K562 (cell line): ENCODE measurements around the gene KCTD17. TPM values are rescaled to one million over a fixed set of nuclear protein-coding genes. Genes with fewer than 3 reads are reported as not detected.

Experiments
- ATAC-seq: fragments of 200-7000 bp; cut with Tn5 transposase; 3 replicates; pipeline ENCODE4 v1.9.1; 2020; ENCODE audit warnings: moderate library complexity
- BruUV-seq: library from RNA; stranded (reverse); fragments of 400-500 nt; replicated peaks from 2 replicates; lab custom pipeline; 2021; lab: Mats Ljungman, UMichigan
- CTCF ChIA-PET: fragments of 300-600 bp; formaldehyde crosslinking; extraction: SDS; loops from one replicate; lab custom pipeline; 2021; ENCODE audit warnings: low intra/inter-chr PET ratio; lab: Yijun Ruan, JAX
- POLR2A ChIA-PET: fragments of 300-600, 350-650 bp; sonication (Branson Sonifier 250); formaldehyde crosslinking; extraction: SDS; loops from one replicate; lab custom pipeline; 2021; ENCODE audit warnings: antibody characterized with exemption, inconsistent platforms; lab: Yijun Ruan, JAX
- DNase-seq, 4 experiments: peaks; one replicate each; pipeline versions ENCODE4 v3.0.0 to v3.0.0-alpha.2; 2011 to 2018; ENCODE audit warnings: low spot score in 3 of 4, mixed read lengths in 3 of 4; ENCODE audit errors: extremely low read depth in 1 of 4
- FAIRE-seq: peaks from 2 replicates; lab custom pipeline; 2011; peaks lifted over from hg19 to GRCh38; lab: Jason Lieb, UNC
- H2AFZ ChIP-seq: 2 replicates; pipeline ENCODE4 v1.6.0; 2011; ENCODE audit warnings: low read depth, low read length, control low read depth, inconsistent platforms
- H3K27ac ChIP-seq: fragments of 200-600 bp; 3 replicates; pipeline ENCODE4 v1.8.0; 2011; ENCODE audit warnings: low read depth, mild to moderate bottlenecking, control low read depth, inconsistent platforms, low read length, moderate library complexity, mixed read lengths; ENCODE audit errors: extremely low read depth
- H3K27me3 ChIP-seq, 2 experiments: fragments of 300-600 bp in 1 of 2; 2 replicates in 1 of 2; 3 replicates in 1 of 2; pipeline versions ENCODE4 v1.6.0 to v1.8.0; 2011; ENCODE audit warnings: inconsistent platforms in 2 of 2, low read length in 2 of 2, mild to moderate bottlenecking in 1 of 2, mixed read lengths in 1 of 2, moderate library complexity in 1 of 2; ENCODE audit not compliant: control insufficient read depth in 2 of 2, insufficient read depth in 2 of 2
- H3K36me3 ChIP-seq: fragments of 300-600 bp; 3 replicates; pipeline ENCODE4 v1.8.0; 2011; ENCODE audit warnings: mild to moderate bottlenecking, low read length, inconsistent platforms; ENCODE audit not compliant: control insufficient read depth, insufficient read depth
- H3K4me1 ChIP-seq, 2 experiments: fragments of 200-600 bp in 1 of 2; replicated peaks in 1 of 2; 2 replicates in 1 of 2; 3 replicates in 1 of 2; pipeline versions ENCODE4 v1.5.1 to v1.8.0; 2011; ENCODE audit warnings: inconsistent platforms in 2 of 2, low read length in 2 of 2, mild to moderate bottlenecking in 1 of 2, mixed read lengths in 1 of 2, moderate library complexity in 1 of 2; ENCODE audit not compliant: control insufficient read depth in 2 of 2, insufficient read depth in 2 of 2
- H3K4me2 ChIP-seq: 2 replicates; pipeline ENCODE4 v1.6.1; 2011; ENCODE audit warnings: low read length, control low read depth, inconsistent platforms, mixed read lengths; ENCODE audit not compliant: insufficient read depth
- H3K4me3 ChIP-seq: fragments of 200-600 bp; sonication (generic), shearing (Covaris generic); 2 replicates; pipeline ENCODE4 v1.5.1; 2016; ENCODE audit warnings: control low read depth, inconsistent platforms
- H3K79me2 ChIP-seq: fragments of 200-600 bp; 3 replicates; pipeline ENCODE4 v1.8.0; 2011; ENCODE audit warnings: low read length, inconsistent platforms; ENCODE audit not compliant: control insufficient read depth, insufficient read depth
- H3K9ac ChIP-seq, 2 experiments: 2 replicates each; pipeline versions ENCODE4 v1.6.0 to v1.6.1; 2011; ENCODE audit warnings: low read depth in 2 of 2, low read length in 2 of 2, control low read depth in 1 of 2, inconsistent platforms in 1 of 2, mild to moderate bottlenecking in 1 of 2, mixed read lengths in 1 of 2; ENCODE audit not compliant: insufficient read depth in 1 of 2
- H3K9me1 ChIP-seq: one replicate; pipeline ENCODE4 v1.6.0; 2011; ENCODE audit warnings: inconsistent platforms, mild to moderate bottlenecking, low read length, moderate library complexity; ENCODE audit not compliant: control insufficient read depth, insufficient read depth
- H3K9me3 ChIP-seq: replicated peaks from 2 replicates; pipeline ENCODE4 v1.5.1; 2011; ENCODE audit warnings: low read depth, low read length, inconsistent platforms; ENCODE audit not compliant: control insufficient read depth, insufficient read depth
- H4K20me1 ChIP-seq: replicated peaks from 2 replicates; pipeline ENCODE4 v1.6.1; 2011; ENCODE audit warnings: low read length, inconsistent platforms, mixed read lengths; ENCODE audit not compliant: control insufficient read depth, insufficient read depth
- BRF1 ChIP-seq: IDR thresholded peaks from 3 replicates; pipeline ENCODE4 v1.6.1; 2011; ENCODE audit warnings: borderline replicate concordance, mild to moderate bottlenecking; ENCODE audit not compliant: insufficient read length; ENCODE audit errors: extremely low read depth
- ETS2 ChIP-seq: IDR thresholded peaks from 2 replicates; pipeline ENCODE4 v1.6.1; 2016; ENCODE audit warnings: borderline replicate concordance, missing genetic modification characterization, mild to moderate bottlenecking, moderate library complexity, missing compliant biosample characterization; ENCODE audit not compliant: poor library complexity, severe bottlenecking
- GABPA ChIP-seq: fragments of 200-800 bp; sonication (Bioruptor generic); conservative IDR thresholded peaks from 2 replicates; pipeline ENCODE4 v1.6.1; 2016; ENCODE audit warnings: low read depth, missing genetic modification characterization, missing compliant biosample characterization
- MEF2D ChIP-seq: conservative IDR thresholded peaks from 2 replicates; pipeline ENCODE4 v1.6.1; 2016; ENCODE audit warnings: low read depth, missing genetic modification characterization, missing compliant biosample characterization
- NUFIP1 ChIP-seq: fragments of 450-650 bp; IDR thresholded peaks from 2 replicates; pipeline ENCODE4 v1.6.1; 2018; ENCODE audit not compliant: partially characterized antibody
- SP1 ChIP-seq: sonication (generic); formaldehyde crosslinking; IDR thresholded peaks from 2 replicates; pipeline ENCODE4 v1.8.1; 2022; ENCODE audit warnings: mild to moderate bottlenecking, missing genetic modification reagents
- ZNF12 ChIP-seq: sonication (generic); formaldehyde crosslinking; IDR thresholded peaks from 2 replicates; pipeline ENCODE4 v1.4.0; 2020; ENCODE audit warnings: mild to moderate bottlenecking, missing genetic modification reagents
- ZNF24 ChIP-seq: fragments of 450-650 bp; IDR thresholded peaks from 2 replicates; pipeline ENCODE4 v1.6.1; 2016
- WGBS: fragments of 100-300 bp; shearing (Covaris generic); methylation state at CpG from one replicate; pipeline ENCODE4 v1.1.6; 2016; ENCODE audit warnings: low coverage, mixed read lengths; ENCODE audit not compliant: insufficient coverage; ENCODE audit errors: missing lambda C conversion rate; 5-methylcytosine and 5-hydroxymethylcytosine counted together
- in situ Hi-C: fragments of 300-500 bp; cut with MboI; formaldehyde crosslinking; loops from 4 replicates; pipeline ENCODE4 v1.15.0; 2018; ENCODE audit warnings: inconsistent platforms, mixed read lengths
- intact Hi-C: fragments of 100-400 bp; cut with micrococcal nuclease; formaldehyde crosslinking; loops from 2 replicates; pipeline ENCODE4 v1.14.2; 2022
- polyA plus RNA-seq, 8 experiments: library from polyadenylated mRNA; depleted of rRNA in 4 of 8; stranded (reverse) in 5 of 8; unstranded in 3 of 8; fragments of >200 nt; fragmentation: Nextera tagmentation in 2 of 8; fragmentation: Illumina TruSeq in 1 of 8; extraction: Ambion mirVana in 2 of 8; extraction: Trizol in 1 of 8; gene quantifications; 2 replicates each; pipeline versions ENCODE4 v1.2.1 to v1.2.3, GENCODE V29; 2011 to 2014; ENCODE audit warnings: inconsistent platforms in 1 of 8, missing spikeins in 1 of 8
- total RNA-seq, 7 experiments: library from RNA; depleted of rRNA in 6 of 7; stranded (reverse); fragments of >200 nt in 6 of 7; fragmentation: Illumina TruSeq in 2 of 7; extraction: Trizol in 2 of 7; gene quantifications; 2 replicates each; pipeline versions ENCODE4 v1.2.1 to v1.2.3, GENCODE V29; 2011 to 2021; ENCODE audit warnings: low replicate concordance in 1 of 7
- TF ChIP-seq, protein P1 (sequence below): fragments of 250-450 bp; sonication (Bioruptor Pico); IDR thresholded peaks from 2 replicates; pipeline ENCODE4 v1.5.0; 2022; ENCODE audit warnings: mild to moderate bottlenecking
- TF ChIP-seq, protein P2 (sequence below): IDR thresholded peaks from 2 replicates; pipeline ENCODE4 v1.6.1; 2011; ENCODE audit warnings: borderline replicate concordance, low read depth, mild to moderate bottlenecking, moderate library complexity, low read length; ENCODE audit not compliant: insufficient read depth, poor library complexity, severe bottlenecking
- TF ChIP-seq, protein P3 (sequence below): fragments of 450-650 bp; formaldehyde crosslinking; IDR thresholded peaks from 2 replicates; pipeline ENCODE4 v1.4.0; 2020; ENCODE audit warnings: mild to moderate bottlenecking, moderate library complexity
- TF ChIP-seq, protein P4 (sequence below): fragments of 150-350 bp; conservative IDR thresholded peaks from 2 replicates; pipeline ENCODE4 v1.6.1; 2014; ENCODE audit warnings: low read length
- TF ChIP-seq, protein P5 (sequence below): sonication (generic); formaldehyde crosslinking; IDR thresholded peaks from 2 replicates; pipeline ENCODE4 v1.8.1; 2022; ENCODE audit warnings: missing genetic modification reagents

The KCTD17 gene
- total and polyA plus RNA-seq, 9 of the 15 experiments (the other 6 are each of a cell fraction or from before 2014, with no cell fraction given), result 0.22 to 0.90 (median 0.49) TPM; not detected in 2

DNA sequence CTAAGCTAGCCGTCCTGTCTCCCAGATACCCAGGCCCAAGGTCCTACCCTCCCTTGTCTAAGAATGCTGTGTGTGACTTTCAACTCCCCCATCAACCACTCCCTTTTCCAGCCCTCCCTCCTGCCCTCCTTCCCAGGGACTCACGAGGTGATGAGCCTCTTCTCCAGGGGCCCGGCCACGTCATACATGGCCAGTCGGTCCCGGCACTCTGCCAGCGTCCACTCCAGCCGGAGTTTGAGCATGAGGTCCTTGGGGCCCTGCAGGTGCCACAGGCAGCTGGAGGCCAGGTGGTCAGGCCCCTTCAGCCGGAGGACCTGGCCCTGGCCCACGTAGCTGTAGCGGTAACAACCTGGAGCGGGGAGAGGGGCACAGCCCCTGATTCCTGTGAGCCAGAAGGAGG, 37.9 kb downstream of the KCTD17 start:
- no TSS peak for BruUV-seq
- Histone ChIP-seq H3K9ac (no peak overlapping the region), H3K79me2 (no peaks in the 10 kb centered on the region), H3K9me3 (no peaks in the 10 kb centered on the region), H3K9me1 (no peaks in the 10 kb centered on the region), H3K27ac (no peak overlapping the region), H3K36me3 (no peaks in the 10 kb centered on the region), H3K27me3 (peaks cover 0 to 12% of the 10 kb centered on the region in 2 experiments; a peak in 2 of 5 replicates), H4K20me1 (no peaks in the 10 kb centered on the region), H3K4me3 (no peak overlapping the region), H3K4me2 (no peak overlapping the region), H3K4me1 (no peaks in the 10 kb centered on the region; a peak in 1 of 5 replicates), H2AFZ (no peak overlapping the region)
- ChIA-PET CTCF (no interaction called here), POLR2A (interaction anchor here (1.5 kb wide), 1 partner anchor 12 kb away, joined by 3 read pairs; no protein-coding TSS in a partner anchor)
- FAIRE-seq (no peak), ATAC-seq (no peak), DNase-seq (peak in 1 of 4 experiments; percentile 12)
- intact Hi-C loops, result no loop called here
- TF ChIP-seq, protein P1, sequence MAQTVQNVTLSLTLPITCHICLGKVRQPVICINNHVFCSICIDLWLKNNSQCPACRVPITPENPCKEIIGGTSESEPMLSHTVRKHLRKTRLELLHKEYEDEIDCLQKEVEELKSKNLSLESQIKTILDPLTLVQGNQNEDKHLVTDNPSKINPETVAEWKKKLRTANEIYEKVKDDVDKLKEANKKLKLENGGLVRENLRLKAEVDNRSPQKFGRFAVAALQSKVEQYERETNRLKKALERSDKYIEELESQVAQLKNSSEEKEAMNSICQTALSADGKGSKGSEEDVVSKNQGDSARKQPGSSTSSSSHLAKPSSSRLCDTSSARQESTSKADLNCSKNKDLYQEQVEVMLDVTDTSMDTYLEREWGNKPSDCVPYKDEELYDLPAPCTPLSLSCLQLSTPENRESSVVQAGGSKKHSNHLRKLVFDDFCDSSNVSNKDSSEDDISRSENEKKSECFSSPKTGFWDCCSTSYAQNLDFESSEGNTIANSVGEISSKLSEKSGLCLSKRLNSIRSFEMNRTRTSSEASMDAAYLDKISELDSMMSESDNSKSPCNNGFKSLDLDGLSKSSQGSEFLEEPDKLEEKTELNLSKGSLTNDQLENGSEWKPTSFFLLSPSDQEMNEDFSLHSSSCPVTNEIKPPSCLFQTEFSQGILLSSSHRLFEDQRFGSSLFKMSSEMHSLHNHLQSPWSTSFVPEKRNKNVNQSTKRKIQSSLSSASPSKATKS (CRISPR knock-in tag), result no peak
- no peak for TF ChIP-seq ZNF24
- no peak for TF ChIP-seq ZNF12
- TF ChIP-seq, protein P2, sequence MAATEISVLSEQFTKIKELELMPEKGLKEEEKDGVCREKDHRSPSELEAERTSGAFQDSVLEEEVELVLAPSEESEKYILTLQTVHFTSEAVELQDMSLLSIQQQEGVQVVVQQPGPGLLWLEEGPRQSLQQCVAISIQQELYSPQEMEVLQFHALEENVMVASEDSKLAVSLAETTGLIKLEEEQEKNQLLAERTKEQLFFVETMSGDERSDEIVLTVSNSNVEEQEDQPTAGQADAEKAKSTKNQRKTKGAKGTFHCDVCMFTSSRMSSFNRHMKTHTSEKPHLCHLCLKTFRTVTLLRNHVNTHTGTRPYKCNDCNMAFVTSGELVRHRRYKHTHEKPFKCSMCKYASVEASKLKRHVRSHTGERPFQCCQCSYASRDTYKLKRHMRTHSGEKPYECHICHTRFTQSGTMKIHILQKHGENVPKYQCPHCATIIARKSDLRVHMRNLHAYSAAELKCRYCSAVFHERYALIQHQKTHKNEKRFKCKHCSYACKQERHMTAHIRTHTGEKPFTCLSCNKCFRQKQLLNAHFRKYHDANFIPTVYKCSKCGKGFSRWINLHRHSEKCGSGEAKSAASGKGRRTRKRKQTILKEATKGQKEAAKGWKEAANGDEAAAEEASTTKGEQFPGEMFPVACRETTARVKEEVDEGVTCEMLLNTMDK, result no peak
- no peak for TF ChIP-seq NUFIP1
- TF ChIP-seq, protein P3, sequence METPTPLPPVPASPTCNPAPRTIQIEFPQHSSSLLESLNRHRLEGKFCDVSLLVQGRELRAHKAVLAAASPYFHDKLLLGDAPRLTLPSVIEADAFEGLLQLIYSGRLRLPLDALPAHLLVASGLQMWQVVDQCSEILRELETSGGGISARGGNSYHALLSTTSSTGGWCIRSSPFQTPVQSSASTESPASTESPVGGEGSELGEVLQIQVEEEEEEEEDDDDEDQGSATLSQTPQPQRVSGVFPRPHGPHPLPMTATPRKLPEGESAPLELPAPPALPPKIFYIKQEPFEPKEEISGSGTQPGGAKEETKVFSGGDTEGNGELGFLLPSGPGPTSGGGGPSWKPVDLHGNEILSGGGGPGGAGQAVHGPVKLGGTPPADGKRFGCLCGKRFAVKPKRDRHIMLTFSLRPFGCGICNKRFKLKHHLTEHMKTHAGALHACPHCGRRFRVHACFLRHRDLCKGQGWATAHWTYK, result no peak
- TF ChIP-seq BRF1, result no peak
- no peak for TF ChIP-seq SP1
- TF ChIP-seq ETS2 (tag), result no peak
- TF ChIP-seq, protein P4, sequence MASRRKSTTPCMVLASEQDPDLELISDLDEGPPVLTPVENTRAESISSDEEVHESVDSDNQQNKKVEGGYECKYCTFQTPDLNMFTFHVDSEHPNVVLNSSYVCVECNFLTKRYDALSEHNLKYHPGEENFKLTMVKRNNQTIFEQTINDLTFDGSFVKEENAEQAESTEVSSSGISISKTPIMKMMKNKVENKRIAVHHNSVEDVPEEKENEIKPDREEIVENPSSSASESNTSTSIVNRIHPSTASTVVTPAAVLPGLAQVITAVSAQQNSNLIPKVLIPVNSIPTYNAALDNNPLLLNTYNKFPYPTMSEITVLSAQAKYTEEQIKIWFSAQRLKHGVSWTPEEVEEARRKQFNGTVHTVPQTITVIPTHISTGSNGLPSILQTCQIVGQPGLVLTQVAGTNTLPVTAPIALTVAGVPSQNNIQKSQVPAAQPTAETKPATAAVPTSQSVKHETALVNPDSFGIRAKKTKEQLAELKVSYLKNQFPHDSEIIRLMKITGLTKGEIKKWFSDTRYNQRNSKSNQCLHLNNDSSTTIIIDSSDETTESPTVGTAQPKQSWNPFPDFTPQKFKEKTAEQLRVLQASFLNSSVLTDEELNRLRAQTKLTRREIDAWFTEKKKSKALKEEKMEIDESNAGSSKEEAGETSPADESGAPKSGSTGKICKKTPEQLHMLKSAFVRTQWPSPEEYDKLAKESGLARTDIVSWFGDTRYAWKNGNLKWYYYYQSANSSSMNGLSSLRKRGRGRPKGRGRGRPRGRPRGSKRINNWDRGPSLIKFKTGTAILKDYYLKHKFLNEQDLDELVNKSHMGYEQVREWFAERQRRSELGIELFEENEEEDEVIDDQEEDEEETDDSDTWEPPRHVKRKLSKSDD, result no peak
- TF ChIP-seq GABPA (tag), result no peak
- no peak for TF ChIP-seq MEF2D (tag)
- TF ChIP-seq, protein P5, sequence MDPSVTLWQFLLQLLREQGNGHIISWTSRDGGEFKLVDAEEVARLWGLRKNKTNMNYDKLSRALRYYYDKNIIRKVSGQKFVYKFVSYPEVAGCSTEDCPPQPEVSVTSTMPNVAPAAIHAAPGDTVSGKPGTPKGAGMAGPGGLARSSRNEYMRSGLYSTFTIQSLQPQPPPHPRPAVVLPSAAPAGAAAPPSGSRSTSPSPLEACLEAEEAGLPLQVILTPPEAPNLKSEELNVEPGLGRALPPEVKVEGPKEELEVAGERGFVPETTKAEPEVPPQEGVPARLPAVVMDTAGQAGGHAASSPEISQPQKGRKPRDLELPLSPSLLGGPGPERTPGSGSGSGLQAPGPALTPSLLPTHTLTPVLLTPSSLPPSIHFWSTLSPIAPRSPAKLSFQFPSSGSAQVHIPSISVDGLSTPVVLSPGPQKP, result no peak
- WGBS, result 0% methylated on average over 1 of the region's 12 CpGs
- in situ Hi-C loops, result no loop called here
